AG04450 (cell line): ENCODE measurements around the gene PRPF40B. TPM values are rescaled to one million over a fixed set of nuclear protein-coding genes. Genes with fewer than 3 reads are reported as not detected.

Experiments
- CTCF ChIA-PET: fragments of 300-600, 350-600 bp; formaldehyde crosslinking; extraction: SDS; loops from one replicate; lab custom pipeline; 2022; ENCODE audit warnings: antibody characterized with exemption, inconsistent platforms; lab: Charles Lee
- POLR2A ChIA-PET: fragments of 350-600 bp; formaldehyde crosslinking; extraction: SDS; loops from one replicate; lab custom pipeline; 2021; ENCODE audit warnings: antibody characterized with exemption, inconsistent platforms; lab: Yijun Ruan, JAX
- DNase-seq: peaks from one replicate; pipeline ENCODE4 v3.0.0-alpha.2; 2011; ENCODE audit warnings: low read depth, low spot score
- H3K27ac ChIP-seq: one replicate; pipeline ENCODE4 v1.5.1; 2012; ENCODE audit warnings: low read depth, low read length, control low read depth
- H3K27me3 ChIP-seq: one replicate; pipeline ENCODE4 v1.6.0; 2012; ENCODE audit warnings: low read length; ENCODE audit not compliant: control insufficient read depth, insufficient read depth
- H3K4me3 ChIP-seq: 2 replicates; pipeline ENCODE4 v1.5.1; 2011; ENCODE audit warnings: mild to moderate bottlenecking, low read depth, low read length, control low read depth
- H3K9me3 ChIP-seq: 2 replicates; pipeline ENCODE4 v1.5.1; 2012; ENCODE audit warnings: low read length; ENCODE audit not compliant: control insufficient read depth, insufficient read depth
- polyA plus RNA-seq: library from polyadenylated mRNA; depleted of rRNA; stranded (reverse); fragments of >200 nt; gene quantifications from 2 replicates; pipeline ENCODE4 v1.2.3, GENCODE V29; 2011
- TF ChIP-seq, protein P1 (sequence below): IDR thresholded peaks from 2 replicates; pipeline ENCODE4 v1.5.1; 2011; ENCODE audit warnings: low read depth, low read length, control low read depth, inconsistent platforms

The PRPF40B gene
- polyA plus RNA-seq, 1 experiment = 9.0 TPM

GRCh38 chr12:49666176-49666575, 42.8 kb downstream of the PRPF40B start:
- no peaks in the 10 kb centered on the region for H3K27me3 ChIP-seq
- no peak overlapping the region for H3K4me3 ChIP-seq
- DNase-seq = no peak
- no peaks in the 10 kb centered on the region for H3K9me3 ChIP-seq
- TF ChIP-seq, protein P1, sequence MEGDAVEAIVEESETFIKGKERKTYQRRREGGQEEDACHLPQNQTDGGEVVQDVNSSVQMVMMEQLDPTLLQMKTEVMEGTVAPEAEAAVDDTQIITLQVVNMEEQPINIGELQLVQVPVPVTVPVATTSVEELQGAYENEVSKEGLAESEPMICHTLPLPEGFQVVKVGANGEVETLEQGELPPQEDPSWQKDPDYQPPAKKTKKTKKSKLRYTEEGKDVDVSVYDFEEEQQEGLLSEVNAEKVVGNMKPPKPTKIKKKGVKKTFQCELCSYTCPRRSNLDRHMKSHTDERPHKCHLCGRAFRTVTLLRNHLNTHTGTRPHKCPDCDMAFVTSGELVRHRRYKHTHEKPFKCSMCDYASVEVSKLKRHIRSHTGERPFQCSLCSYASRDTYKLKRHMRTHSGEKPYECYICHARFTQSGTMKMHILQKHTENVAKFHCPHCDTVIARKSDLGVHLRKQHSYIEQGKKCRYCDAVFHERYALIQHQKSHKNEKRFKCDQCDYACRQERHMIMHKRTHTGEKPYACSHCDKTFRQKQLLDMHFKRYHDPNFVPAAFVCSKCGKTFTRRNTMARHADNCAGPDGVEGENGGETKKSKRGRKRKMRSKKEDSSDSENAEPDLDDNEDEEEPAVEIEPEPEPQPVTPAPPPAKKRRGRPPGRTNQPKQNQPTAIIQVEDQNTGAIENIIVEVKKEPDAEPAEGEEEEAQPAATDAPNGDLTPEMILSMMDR = no peak
- CTCF ChIA-PET = interaction anchor here (1.2 kb wide), 1 partner anchor 324 kb away, joined by 3 read pairs; no protein-coding TSS in a partner anchor
- POLR2A ChIA-PET = no interaction called here
- H3K27ac ChIP-seq = no peak overlapping the region

GRCh38 chr12:49667325-49668090, 44.1 kb downstream of the PRPF40B start:
- TF ChIP-seq, protein P1 = no peak
- DNase-seq = no peak
- Histone ChIP-seq H3K9me3 (no peaks in the 10 kb centered on the region), H3K27me3 (no peaks in the 10 kb centered on the region), H3K4me3 (no peak overlapping the region), H3K27ac (no peak overlapping the region)
- ChIA-PET CTCF (interaction anchor here (0.7 to 2.3 kb wide), 4 partner anchors 16 to 74 kb away, joined by 3 to 10 read pairs (median 5); partner anchors contain the start of gene TMBIM6), POLR2A (no interaction called here)

- no peaks in the 10 kb centered on the region for H3K9me3 ChIP-seq
- TF ChIP-seq, protein P1 = no peak
- H3K4me3 ChIP-seq = no peak overlapping the region
- ChIA-PET CTCF (interaction anchor here (1.1 kb wide), 2 partner anchors 38 to 46 kb away, joined by 3 to 4 read pairs; no protein-coding TSS in a partner anchor), POLR2A (no interaction called here)
- no peak overlapping the region for H3K27ac ChIP-seq
- H3K27me3 ChIP-seq = no peaks in the 10 kb centered on the region
- DNase-seq = no peak
These were observed 46.4 kb downstream of the PRPF40B start for GRCh38 chr12:49669796-49670195.

DNA sequence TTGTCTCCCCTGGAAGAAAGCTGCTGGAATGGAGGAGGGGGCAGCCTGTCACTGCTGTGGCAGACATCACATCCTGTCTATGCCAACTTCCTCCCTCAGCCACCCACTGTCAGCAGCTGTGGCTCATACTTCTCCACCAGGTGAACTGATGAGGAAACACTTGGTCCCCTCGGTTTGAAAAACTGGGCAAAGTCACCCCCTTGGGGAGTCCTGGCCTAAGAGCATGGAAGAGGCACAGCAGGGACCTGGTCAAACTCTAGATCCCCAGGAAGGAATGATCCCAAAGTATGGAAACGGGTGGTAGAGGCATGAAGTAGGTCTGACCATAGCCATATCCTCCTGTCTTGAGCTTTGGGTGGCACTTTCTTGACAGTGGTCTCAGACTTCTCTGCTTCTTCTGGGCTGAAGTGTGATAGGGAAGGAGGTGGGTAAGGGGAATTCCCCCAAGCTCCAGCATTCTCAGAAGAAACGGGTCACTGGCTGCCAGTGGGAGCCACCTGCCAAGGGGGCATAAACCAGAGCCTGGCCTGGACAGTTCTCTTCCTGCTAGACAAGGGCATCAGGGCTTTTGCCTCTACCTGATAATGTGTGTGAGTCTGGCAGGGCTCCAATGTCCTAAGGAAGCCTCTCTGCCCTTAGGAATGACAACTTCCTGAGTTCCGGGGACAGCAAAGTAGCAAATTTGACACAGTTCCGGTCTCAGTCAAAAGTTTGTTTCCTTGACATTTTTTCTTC, 47.8 kb downstream of the PRPF40B start:
- DNase-seq = no peak
- no peaks in the 10 kb centered on the region for H3K27me3 ChIP-seq
- no peak overlapping the region for H3K4me3 ChIP-seq
- ChIA-PET CTCF (no interaction called here), POLR2A (no interaction called here)
- TF ChIP-seq, protein P1 = no peak
- H3K27ac ChIP-seq = no peak overlapping the region
- H3K9me3 ChIP-seq = no peaks in the 10 kb centered on the region
